GM12874 (cell line): ENCODE results near the gene RUVBL1.

Experiments used
- CTCF ChIP-seq: IDR thresholded peaks from 2 replicates; pipeline ENCODE4 v1.5.1; 2011; ENCODE audit warnings: low read depth, mild to moderate bottlenecking, control low read depth, low read length, moderate library complexity; ENCODE audit not compliant: insufficient read depth

RUVBL1 gene

GRCh38 chr3:128036119-128036518 lies 87.5 kb downstream of the RUVBL1 start:
- no peak for TF ChIP-seq CTCF

GRCh38 chr3:128033102-128033501 lies 90.5 kb downstream of the RUVBL1 start:
- no peak for TF ChIP-seq CTCF
